ENCODE measurements around the gene SLFNL1.

GRCh38 chr1:40989066-40989465, 32.5 kb downstream of the SLFNL1 start:
- TF ChIP-seq POLR2A (IDR thresholded peaks at IDR 0.05) (no peak), CTCF (IDR thresholded peaks at IDR 0.05) (no peak)

Data from suprapubic skin (tissue), 3 donors.